GM21825 (cell line): ENCODE measurements around the gene ANTXR1.

Experiments
- ATAC-seq: cut with Tn5 transposase; IDR thresholded peaks from one replicate; pipeline ENCODE4 v1.9.1; 2021; ENCODE audit warnings: mild to moderate bottlenecking, moderate library complexity; ENCODE audit not compliant: unreplicated experiment

ANTXR1 gene

DNA sequence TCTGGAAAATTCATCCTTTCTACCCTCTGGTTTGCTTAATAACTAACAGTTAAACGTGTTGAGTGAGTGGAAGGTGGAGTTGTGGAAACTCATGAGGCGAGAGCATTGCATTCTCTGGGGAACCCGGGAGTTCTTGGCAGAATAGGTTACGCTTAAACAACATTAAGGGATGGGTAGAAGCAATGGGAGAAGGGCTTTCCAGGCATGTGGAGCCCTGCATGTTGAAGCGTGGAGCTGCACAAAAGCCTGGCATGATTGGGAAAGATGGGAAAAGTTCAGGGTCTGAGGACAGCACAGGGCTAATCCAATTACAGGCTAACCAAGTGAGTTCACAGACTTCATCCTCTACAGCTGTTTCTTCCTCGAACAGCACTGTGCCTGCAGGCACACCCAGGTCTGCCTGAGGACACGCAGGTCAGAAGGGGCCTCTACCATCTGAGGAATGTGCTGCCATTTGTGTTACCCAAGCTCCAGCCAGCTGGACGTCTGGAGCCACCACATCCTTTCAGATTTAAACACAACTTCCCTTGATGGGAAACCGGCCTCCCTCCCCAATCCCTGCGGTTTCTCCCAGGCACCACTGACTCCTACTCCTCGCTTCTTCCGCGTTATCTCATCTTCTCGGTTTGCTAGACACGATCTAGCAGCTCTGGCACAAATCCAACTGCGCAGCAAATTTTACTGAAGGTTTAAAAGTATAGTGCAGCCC, 164.2 kb downstream of the ANTXR1 start:
- no peak for ATAC-seq

DNA sequence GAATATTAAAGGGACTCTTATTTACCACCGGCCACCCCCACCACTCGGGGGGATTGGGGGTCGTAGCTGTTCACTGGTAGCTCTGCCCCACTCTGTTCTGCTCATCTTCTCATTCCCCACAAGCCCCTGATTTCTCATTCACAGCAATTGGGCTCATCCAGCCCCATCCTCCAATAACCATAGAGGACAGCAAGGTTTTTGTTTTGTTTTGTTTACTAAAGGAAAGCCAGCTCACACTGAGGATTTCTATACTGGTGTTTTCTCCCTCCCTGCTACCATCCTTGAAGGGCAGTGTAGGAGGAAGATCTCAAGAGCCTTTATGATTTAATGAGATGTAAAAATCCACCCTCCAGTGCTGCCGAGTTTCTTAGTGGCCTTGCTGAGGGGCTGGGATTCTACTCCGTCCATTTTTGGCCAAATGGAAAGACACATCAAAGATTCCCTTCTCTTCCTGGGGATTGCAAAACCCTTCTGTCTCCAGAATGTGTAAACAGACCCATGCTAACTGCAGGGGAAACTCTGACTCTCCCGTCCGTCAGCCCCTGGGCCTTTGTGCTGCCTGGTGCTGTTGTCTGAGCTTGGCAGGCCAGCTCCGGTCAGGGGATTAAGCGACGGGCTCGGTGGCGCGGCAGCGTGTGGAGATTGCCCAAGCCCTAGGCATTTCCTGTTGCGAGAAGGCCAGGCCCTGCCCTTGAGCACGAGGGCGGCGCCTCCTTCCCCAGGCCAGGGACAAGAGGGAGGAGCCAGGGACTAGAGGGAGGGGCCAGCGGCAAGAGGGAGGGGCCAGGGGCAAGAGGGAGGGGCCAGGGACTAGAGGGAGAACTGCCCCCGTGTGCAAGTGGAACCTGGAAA, 165.0 kb downstream of the ANTXR1 start:
- ATAC-seq: no peak

DNA sequence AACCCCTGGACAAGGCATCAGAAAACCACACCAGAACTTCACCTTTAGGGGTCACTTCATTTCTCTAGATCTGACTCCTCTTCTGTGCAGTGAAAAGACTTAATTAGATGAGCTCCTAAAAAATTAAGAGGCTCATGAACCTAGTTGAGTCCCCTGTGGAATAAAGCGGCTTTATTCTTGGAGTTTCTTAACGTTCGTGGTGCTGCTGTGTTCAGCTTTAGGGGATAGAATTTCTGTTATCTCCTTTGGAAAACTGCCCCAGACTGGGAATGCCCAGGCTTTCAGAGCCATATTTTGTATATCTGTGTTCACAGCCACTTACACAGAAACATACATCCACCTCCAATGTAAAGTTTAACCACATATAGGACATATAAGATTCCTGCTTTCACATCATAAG, 165.8 kb downstream of the ANTXR1 start:
- no peak for ATAC-seq

DNA sequence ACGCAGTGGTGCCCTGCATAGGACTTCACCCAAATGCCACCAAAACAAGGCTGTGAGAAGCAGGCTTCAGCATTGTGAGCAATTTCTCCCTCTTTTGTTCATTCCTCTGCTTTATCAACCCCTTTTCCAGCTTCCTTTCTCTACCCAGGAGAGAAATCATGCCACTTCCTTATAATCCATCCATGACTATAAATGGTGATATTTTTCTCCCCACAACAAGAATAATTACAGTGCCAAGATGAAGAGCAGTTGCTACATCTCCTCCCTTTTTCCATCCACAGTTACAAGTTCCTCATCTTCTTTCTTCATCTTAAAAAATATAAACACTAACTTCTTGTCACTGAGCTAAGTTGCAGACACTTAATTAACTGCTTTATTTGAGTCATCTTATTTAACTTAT, 167.2 kb downstream of the ANTXR1 start:
- no peak for ATAC-seq

DNA sequence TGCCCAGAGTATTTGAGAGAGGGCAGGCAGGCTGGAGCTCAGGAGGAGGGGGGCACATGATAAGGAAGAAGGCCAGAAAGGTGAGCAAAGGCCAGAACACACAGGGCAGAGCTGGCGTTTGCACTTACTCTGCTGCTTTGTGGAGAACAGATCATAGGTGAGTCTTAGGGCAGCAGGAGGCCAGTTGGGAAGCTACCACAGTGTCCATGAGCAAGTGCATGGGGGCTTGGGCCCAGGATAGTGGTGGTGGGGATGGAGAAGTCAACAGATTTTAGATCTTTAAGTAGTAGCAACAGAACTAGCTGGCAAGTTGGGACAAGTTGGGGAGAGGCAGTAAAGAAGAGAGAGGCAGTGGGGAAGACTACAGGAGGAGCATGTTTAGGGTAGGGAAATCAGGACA, 168.0 kb downstream of the ANTXR1 start:
- ATAC-seq: no peak

DNA sequence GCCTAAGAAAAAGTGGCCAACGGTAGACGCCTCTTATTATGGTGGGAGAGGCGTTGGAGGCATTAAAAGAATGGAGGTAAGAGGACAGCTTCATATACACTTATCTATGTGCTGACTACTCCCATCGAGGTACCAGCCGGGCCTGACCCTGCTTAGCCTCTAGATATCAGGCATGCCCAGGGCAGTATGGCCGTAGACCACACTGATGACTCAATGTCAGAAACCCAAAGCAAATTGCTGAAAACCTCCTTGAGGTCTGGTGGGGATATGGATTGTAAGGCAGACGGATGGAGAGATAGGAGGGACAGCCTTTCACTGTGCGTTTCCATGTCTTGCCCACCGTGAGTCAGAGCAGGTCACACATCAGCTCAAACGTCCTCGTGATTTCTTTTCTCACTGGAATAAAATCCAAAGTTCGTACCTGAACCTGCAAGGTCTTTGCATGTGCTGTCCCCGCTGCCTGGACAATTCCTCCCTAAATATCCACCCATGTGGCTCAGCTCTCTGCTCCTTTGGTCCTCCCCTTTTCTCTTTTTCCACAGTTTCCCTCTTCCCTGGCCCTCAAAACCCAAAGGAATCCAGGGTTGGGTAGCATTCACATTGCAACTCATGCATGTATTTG, 168.9 kb downstream of the ANTXR1 start:
- ATAC-seq: no peak

DNA sequence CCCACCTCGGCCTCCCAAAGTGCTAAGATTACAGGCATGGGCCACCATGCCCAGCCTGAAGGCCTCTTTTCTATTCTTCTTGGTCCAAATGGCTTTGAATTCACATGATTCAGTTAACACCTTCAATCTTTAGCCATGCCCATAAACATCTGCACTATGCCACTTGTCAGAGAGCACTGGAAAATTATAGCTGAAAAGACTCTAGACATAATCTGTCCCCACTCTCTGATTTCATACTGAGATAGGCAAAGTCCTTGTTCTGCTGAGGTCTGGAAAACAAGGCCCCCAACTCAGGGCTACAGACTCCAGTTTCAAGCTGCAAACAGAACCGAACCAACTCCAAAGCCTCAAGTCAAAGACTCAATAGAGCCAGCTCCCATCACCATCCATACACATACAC, 170.7 kb downstream of the ANTXR1 start:
- ATAC-seq: no peak

DNA sequence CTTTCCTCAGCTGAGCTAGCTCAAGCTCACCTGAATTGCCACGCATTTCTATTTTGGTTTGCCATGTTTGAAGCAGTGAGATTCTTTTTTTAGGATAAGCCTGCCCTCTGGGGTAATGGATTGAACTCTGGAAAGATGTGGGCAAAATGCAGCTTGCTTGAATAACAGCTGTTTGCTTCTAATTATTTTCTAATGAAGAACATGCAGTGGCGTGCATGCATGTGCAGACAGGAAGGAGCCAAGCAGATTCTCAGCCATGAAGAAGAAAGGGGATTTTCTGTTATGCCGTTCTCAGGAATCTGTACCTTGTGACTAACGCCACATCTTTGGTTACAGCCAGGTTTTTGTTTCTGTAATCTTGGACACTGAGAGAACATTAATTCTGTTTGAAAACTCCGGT, 171.2 kb downstream of the ANTXR1 start:
- ATAC-seq: no peak

DNA sequence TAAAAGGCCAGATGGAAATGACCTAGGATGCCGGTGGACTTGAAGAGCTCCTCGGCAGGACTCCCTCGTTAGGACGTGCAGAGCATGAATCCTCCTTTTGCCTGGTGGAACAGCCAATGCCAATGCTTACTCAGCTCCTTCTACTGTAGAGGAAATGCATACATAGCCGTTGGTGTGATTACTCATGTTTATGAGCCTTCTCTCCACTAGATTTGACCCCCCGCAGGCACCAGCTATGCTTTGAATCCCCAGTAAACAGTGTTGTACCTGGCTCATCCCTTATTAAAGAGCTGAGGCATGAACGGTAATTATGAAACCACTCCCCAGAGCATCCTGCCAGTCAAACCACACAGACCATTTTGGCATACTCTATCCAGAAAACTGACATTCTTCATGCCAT, 172.8 kb downstream of the ANTXR1 start:
- ATAC-seq: no peak

DNA sequence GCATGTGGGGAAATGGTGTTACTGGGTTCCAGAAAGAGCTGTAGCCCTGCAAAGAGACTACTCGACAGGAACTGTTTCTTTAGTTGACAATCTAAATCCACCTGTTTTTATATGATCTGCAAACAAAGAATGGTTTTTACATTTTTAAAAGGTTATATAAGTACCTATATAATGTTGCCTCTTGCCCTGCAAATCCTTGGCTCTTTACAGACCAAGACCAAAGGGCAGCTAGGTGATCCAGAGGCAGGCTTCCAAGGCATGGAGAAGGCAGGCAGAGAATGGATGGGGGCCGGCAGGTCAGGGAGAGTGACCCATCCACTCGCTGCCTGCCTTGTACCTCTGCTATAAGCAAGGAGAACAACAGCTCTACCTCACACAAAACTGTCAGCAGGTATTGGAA, 173.6 kb downstream of the ANTXR1 start:
- ATAC-seq: no peak

DNA sequence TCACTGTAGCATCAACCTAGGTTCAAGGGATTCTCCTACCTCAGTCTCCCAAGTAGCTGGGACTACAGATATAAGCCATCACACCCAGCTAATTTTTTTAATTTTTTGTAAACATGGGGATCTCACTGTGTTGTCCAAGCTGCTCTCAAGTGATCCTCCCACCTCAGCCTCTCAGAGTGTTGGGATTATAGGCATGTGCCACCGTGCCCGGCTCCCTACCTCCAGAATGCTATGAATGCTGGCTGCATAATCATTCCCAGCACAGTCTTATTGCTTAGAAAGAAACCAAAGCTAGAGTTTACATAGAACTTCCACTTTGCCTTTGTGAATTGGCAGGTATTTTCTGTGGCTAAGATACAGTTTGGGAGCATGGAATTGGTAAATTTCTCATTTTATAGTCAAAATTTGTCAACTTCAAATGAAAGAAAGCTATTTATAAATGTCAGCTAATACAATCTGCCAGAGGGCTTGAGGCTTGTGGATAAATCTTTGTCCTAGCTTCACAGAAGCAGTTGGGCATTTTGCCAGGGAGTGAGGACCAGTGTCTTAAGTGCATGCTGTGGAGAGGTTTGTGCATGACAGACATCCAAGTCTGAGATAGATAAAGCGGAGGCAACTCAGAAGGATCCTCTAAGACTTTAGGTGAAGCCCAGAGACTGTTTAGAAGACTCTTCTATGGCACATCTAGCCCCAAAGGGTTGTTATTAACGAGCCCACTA, 175.4 kb downstream of the ANTXR1 start:
- ATAC-seq: no peak

DNA sequence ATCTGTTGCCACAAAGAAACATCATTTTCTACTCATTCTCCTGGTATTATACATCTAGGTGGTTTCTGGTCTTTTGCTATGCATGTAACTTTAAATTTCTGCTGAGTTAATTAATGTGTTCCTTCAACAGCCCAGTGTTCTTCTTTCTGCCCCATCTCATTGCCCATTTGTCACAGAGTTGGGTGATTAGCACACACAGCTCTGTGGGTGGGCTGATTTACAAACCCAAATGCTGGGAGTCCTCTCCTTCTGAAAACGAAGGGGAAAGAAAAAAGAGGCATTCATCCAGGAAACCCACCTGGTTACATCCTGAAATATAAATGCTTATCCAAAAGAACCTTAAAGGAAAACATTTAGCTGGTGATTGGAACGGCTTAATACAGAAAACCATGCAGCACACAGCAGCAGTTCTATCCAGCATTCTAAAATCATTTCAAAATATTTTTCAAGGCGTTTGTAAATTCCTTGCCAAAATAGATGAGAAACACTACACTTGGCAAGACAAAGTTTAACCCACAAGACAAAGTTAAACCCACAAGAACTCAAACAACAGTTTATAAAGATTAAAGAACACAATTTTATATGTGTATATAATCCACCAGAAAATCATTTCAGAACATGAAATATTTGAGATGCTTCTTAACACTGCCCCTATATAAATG, 177.9 kb downstream of the ANTXR1 start:
- ATAC-seq: no peak

DNA sequence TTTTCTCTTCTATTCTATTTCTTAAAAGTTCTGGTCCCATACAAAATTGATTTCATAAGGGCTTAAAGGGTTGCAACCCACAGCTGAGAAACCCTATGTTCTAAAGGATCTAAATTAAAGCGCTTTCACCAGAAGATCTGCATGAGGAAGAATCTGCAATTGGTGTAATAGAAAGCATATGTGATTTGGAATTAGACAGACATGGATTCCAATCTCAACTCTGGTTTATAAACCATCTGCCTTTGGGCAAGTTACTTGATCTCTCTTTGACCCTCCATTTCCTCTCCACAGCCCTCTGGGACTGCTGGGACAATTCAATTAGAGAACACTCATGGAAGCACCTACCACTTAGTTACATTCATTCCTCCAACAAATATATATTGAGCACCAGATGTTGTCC, 178.7 kb downstream of the ANTXR1 start:
- ATAC-seq: no peak

DNA sequence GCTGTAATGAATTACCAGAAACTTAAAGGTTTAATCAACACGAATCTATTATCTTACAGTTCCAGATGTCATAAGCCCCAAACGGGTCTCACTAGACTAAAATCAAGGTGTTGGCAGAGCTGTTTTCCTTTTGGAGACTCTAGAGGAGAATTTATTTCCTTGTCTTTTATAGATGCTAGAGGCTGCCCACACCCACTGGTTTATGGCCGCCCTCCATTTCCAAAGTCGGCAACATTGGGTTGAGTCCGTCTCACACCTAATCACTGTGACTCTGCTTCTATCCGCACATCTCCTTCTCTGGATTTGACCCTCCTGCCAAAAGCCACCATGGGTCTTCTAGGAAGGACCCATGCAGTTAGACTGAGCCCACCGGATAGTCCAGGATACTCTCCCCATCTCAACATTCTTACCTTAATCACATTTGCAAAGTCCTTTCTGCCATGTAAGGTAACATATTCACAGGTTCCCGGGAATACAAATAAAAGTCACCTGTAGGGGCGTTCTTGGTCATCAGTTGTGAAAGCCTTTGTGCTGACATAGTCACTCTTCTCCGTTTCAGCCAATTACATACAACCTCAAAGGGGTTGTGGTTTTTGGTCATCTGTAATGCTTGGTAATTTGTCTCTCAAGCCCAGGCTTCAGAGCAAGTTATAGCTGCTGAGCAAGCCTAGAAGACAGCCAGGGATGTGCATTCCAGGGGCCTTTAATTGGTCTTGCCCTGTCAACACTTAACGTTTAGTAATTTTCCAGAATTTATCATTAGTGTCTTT, 179.4 kb downstream of the ANTXR1 start:
- ATAC-seq: no peak

DNA sequence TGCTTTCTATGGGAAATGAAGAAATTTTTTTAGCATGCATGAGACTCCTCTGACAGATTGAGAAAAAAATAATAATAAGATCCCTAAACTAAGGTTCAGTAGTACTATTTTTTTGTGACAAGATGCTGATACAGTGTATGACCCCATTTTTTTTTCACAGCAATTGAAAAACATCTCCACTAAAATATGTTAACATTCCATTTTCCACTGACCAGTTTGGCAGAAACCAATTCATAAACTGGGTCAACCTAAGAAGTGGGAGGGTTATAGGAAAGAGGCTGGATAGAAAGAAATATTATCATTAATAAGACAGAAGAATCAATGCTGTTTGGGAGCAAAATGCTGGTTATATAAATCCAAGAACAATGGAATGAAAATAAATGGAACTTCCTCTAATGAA, 182.7 kb downstream of the ANTXR1 start:
- no peak for ATAC-seq

DNA sequence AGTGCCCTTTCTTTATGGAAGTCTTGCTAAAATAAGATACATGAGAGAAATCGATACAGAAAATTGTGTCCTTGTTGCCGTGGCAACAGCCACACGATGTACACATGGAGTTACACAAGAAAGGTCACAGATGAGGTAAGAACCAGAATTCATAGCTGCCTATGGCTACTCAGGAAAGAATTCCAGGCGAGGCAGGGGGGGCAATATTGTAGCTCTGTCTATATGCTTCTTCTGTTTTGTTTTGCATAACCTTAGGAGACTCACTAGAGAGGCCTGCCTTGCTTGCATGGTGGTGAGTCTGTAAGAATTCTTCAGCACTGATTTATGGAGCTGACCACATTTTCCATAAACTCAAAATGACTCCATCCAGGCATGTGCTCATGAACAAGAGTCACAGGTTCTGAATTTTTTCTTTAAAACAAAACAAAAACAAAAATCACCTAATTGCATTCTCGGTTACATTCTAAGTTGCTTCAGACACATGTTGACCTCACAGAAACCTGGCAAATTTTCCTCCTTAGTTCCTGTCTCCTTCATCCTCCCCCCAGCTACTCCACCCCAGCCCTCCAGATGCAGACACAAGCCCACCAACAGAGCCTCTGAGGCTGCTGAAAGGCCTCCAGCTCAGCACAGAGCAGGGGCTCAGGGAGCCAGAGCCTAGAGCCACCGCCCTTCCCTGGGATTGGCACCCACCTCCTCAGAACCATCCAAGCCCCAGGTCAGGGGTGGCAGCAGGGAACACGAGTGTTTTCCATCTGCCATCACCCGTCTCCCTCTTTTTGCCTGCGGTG, 183.5 kb downstream of the ANTXR1 start:
- ATAC-seq: no peak

DNA sequence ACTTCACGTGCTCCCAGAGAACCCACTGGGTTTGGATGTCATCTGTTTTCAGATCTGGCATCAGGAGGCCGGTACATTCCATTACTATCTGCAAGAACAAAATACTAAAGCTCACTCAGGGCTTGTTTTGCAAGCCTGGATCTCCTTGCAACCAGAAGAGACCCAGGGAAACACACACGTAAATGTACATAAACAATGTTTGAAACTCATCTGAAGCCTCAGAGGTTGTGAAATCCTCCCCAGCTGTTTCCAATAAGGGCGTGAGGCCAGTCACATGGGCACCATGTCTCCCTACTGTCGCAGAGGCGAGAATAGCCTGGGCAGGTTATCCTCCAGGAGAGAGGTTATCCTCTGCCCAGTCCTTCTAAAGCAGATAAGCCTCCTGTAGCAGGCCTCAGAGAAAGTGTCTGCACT, 187.1 kb downstream of the ANTXR1 start:
- ATAC-seq: no peak

DNA sequence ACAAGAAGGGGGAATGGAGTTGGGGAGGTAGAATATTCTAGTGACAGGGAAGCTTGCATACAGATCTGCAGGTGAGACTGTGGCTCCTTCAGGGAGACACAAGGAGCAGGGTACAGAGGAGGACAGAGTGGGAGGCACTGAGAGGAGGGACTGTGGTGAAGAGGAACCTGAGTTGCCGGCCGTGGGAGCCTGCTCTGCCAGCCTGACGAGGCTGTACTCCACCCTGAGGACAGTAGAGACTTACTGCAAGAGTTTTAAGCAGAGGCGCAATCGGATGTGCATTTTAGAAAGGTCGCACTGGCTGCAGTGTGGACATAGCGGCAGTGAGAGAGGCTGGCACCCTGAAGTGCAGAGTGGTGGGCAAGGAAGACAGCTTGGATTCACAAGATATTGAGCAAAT, 188.3 kb downstream of the ANTXR1 start:
- ATAC-seq: no peak

DNA sequence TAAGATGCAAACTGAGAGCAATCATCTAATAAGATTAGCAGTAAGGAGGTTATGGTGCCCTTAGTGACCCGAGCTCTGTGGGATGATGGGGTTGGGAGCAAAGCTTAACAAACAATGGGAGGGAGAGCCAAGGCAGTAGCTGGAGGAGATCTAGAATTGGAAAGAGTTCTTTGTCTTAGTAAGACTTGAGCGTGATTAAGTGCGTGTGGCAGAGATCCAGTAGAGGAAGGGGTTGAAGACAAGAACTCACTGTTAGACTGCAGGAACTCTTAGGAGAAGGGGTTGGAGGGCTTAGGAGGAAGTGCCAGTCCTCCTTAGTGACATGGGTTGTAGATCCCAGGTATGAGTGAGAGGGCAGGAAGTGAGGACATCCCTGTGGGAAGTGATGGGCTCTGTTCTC, 189.3 kb downstream of the ANTXR1 start:
- no peak for ATAC-seq
